ENCODE results near the gene TRAM2.

TRAM2 gene

DNA sequence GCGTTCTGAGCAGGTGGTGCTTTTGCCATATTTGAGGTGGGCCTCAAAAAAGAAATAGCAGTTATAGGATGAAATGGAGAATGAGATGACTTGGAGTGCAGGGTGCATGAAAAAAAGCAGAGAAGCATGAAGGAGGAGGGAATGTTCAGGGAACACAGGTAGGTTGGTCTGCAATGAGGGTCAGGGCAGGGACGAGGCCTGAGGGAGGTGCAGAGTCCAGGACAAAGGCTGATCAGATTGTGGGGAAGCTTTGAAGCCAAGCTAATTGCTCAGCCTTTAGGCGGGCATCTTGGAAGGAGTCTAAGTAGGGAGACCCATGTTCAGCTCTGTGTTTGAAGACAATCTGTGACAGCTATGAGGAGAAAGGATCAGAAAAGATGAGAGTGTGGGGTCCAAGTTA lies 12.0 kb downstream of the TRAM2 start:
- DNase-seq: no peak

DNA sequence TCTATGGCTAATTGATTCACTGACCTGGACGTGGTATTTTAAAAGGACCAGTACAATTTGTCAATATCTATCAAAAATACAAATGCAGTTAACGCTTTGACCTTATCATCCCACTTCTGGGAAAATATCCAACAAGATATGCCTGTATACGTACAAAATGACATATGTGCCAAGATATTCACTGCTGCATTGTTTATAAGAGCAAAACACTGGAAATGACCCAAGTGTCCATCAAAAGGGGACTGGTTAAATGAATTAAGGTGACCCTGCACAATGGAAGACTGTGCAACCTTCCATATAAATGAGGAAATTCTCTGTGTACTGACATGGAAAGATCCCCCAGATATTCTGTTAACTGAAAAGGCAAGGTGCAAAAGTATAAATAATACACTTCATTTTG lies 13.9 kb downstream of the TRAM2 start:
- DNase-seq: no peak

DNA sequence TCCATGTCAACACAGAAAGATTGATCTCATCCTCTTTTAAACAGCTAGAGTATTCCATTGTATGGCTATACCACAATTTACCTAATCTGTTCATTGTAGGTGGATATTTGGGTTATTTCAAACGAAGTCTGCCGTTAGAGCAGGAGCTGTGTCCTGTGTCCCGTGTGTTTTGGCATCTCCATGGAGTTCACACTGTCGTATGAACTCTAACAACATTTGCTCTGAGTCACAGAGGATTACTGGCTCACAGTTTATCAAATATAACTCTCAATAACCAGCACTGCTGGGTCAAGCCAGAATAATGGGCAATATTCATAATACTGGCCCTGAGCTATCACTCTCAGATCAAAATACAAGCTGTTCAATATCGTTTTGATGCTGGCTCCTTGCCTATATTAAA lies 16.4 kb downstream of the TRAM2 start:
- DNase-seq: no peak

DNA sequence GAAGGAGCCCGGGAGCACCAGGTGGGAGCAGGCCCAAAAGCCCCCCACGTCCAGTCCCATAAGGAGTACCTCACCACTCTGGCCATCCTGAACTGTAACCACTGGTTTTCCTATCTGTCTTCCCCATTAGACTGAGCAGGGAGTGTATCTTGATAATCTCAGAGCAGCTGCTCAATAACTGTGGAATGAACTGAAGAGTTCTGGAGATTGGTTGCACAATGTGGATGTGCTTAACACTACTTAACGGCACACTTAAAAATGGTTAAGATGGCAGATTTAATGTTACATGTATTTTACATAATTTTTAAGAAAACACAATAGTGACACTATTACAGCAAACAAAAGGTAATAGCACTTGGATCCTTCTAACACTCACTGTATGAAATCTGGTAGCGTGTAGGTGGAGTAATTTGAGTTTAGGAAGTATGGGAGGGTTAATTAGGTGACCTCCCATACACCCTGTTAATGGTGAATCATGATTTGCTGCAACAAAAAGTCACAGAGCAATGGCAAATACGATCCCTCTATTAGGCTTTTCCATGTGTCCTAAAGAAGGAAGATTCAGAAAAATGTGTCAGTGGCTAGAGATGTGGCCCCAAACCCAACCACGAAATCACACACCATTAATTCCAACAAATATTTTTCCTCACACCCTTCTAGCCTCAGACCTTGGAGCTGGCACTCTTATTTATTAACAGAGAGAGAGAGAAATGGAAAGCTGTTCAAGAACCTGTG lies 18.4 kb downstream of the TRAM2 start:
- DNase-seq: no peak

DNA sequence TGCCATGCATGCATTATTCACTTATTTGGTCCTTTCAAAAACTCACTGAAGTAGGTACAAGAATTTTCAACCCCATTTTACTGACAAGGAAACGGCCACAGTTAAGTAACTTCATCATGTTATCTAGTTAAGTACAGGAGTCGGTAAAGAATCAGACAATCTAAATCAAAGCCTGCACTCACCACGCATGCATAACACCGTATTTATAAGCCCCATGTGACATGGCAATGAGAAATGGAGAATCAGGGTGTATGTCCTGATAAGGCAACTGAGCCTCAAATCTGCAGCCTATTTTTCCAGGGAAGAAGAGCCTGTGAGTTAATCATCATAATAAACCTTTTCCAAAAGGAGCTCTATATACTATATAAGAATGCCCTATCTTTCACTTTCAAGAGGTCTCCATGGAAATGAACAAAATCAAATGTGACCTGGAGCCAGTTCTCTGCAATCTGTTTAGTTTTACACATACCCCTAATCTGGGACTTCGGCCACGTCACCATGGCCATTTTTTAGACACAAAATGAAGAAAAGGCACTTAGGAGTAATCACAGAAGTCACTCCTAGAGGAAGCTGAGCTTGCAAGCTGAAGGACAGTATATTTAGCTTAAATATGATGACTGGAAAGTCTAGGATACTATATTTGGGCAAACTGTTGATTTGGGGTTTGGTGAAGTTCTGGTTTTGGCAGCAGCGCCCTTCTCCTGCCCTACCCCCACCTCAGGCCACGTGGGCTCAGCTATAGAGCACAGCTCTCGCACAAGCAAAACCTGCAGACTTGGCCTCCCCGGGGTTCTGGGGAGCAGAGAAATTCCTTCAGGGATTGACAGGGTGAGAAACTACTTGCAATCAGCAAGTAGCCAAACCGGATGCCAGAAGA lies 19.2 kb downstream of the TRAM2 start:
- DNase-seq: no peak

DNA sequence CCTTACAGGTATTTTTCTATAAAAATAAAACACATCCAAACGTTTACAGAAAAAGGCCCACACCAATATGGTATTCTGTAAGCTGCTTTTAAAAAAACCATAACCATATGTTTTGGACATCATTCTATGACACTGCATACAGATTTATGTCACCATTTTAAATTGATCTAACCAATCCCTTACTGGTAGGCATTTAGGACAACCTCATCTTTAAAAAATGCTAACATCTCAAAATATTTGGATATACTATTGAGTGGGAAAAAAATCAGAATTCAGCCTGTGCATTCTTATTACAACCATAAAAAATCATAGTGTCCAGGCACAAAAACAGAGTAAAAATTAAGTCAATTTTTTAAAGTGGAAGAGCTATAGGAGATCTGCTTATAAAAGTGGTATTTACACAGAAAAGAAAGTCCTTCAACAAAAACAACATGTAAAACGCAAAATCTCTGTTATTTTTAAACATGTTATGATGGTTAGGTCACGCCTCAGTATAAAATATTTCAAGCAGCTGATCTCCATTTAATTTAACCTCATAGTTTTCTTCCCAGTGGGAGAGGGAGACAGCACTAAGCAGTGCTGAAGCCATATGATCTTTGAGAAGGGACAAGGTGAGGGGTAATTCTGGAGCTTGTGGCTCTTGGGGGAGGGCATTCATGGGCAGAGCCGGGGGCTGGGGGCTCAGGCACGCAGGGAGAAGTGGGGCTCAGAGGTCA lies 21.2 kb downstream of the TRAM2 start:
- no peak for DNase-seq

DNA sequence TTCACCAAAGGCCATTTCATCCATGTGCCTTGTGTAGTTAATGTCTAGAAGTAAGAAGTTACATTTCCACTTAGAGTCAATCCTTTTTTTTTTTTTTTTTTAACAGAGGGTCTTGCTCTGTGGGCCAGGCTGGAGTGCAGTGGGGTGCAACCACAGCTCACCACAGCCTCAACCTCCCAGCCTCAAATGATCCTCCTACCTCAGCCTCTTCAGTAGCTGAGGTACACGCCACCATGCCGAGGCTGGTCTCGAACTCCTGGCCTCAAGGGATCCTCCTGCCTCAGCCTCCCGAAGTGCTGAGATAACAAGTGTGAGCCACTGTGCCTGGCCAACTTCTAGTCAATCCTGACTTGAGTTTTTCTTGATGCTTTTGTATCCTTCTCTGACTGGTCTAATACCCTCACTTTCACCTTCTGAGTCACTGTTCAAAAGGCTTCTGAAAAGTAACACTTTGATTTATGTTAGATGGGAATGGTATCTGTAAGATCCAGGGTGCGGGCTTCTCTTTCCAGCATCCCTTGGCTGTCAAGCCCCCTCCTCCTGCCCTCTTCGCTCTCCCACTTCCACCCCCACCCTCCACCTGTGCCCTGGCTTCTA lies 22.1 kb downstream of the TRAM2 start:
- DNase-seq: no peak

DNA sequence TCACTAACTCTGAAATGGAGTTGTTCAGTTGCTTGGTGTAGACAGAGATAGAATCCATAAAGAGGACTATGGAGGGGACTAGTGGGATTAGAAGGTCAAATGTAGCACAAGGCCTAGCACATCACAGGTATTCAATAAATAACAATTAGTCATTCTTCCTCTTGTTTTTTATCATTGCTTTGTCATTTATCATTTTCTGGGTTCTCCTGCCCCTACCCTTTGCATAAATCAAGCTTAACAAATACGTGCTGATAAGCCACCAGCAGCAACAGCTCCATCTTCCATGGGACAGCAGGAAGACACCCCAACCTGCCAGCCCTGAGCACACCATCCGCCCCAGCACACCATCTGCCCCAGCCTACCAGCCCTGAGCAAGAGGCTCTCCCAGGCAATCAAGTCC lies 23.1 kb downstream of the TRAM2 start:
- DNase-seq: no peak

DNA sequence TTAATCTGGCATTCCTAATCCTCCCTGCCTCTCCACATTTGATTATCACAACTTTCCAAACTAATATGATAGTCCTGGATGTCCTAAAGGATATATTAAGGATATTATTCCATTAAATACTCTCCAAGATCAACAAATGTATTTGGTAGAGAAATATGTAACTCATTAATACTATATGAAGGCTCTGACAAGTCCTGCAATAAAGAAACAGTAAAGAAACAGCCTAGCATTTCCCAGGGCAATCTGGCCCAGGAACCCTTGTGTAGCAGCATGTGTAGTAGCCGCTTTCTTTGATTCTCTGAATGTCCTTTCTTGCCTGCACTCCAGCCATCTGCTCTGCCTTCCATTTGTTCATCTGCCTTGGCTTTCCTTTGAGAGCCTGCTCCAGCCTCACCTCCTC lies 23.7 kb downstream of the TRAM2 start:
- no peak for DNase-seq

DNA sequence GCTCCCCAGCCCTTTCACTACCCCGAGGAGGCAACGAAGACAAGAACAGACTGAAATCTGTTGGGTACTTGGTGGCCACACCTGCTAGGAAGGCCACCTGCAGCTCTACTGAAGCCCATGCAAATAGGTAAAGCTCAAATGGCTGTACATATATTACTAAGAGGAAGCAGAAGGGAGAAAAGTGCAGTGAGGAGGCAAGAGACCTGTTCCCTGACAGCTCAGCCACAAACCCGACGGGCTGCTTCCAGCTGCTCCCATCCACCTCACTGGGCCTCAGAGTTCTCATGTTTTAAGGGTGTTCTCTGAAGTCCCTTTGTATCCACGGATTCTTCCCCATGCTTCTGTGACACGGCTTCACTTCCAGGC lies 24.6 kb downstream of the TRAM2 start:
- no peak for DNase-seq

DNA sequence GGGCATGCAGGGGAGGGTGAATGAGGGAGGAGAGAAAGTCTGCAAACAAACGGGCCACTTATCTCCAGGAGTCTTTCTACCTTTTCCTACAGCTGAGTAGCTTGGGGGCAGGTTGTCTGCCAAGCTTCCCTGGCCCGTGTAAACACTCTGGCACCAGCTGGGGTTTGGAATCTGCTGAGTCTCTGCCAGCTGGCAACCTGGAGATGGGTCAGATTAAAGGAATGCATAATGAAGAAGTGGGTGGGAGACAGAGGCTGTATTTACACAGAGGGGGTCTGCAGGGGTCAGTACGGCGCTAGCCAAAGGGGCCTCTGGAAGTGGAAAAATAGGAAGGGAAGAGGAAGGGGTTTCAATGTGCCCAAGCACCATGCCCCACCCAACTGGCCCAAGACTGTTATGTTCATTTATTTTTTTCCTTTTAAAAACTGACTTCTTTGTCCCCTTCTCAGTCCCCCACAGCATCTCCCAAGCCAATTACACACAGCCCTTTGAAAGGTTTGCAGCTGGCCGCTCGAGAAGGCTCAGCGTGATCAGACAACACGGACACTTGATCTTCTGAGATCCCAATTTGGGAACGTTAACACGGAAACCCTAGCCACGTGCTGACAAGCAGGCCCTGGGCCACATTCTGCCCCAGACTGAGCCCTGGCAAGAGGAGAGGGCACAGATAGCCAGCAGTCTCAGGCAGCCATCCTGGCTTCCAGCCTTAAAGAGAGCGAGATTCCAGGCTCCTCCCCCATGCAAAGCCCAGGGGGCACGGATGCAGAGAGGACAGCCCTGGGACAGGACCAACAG lies 25.2 kb downstream of the TRAM2 start:
- DNase-seq: no peak

DNA sequence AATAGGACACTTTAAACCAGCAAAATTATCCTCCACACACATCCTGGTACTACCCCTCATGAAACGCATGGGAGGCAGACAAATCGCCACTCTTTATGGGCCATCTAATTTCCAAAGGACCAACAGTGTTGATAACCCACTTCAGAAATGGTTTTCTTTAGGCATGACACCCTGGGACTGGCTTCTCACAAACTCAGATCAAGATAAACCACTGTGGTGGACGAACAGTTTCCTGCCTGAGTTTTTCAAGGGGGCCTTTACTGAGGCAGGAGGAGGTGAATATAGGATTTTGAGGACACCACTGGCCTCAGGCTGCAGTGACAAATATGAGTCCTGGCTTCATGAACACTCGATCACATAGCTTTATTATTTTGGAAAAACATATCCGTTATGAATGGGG lies 26.0 kb downstream of the TRAM2 start:
- DNase-seq: no peak

DNA sequence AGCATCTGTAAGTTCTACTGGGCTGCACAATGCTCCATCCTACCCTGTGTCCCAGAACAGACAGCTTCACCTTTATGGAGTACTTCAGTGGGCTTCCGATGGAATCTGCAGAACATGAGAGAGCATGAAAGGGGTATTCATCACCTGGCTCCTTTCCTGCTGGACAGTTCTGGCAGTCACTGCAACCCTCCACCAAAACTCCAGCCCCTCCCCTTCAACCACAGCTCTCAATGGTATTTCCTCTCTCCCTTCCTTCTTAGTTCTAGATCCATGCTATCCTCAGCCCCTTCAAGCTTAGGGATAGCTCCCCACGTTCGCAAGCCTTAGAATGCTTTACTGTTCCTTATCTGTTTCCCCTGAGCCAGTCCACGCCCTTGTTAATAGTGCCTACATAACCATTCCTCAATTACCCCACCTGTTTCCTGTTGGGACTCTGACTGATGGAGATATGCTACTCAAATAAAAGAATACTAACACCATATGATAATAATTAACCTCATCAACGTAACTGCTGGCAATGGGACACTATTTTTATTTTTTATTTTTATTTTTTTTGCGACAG lies 26.8 kb downstream of the TRAM2 start:
- DNase-seq: no peak

DNA sequence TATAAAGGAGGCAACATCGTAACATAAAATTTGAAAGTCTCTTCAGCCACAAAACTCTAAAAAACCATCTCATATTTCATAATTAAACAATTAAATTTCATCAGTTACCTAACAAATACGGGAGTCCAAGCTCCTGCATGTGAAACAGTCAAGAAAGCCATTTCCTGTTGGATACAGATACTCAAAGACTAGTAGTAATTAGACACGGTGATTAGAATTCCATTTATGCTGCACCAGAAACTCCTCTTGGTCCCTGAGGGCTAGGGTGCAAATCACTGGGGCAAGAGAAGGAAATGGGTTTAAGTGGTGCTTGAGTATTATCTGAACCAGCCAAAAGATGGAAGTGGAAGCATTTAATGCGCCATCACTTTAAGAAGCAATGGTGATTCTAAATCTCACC lies 27.4 kb downstream of the TRAM2 start:
- DNase-seq: no peak

DNA sequence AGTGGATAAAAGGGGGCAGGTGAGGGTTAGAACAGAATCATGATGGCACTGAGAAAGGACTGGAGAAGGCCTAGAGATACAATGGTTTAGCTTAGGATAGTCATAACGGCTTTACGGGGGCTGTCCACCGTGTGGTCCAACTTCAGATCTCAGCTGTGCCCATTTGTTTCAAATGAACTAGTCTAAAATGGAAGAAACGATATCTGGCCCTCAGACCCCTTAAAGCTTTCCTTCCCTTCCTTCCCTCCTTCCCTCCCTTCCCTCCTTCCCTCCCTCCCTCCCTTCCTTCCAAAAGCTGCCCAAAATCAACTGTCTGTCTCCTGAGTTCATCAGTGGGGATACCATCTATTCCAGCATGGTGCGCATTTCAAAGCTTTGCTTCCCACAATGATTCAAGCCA lies 27.9 kb downstream of the TRAM2 start:
- no peak for DNase-seq

DNA sequence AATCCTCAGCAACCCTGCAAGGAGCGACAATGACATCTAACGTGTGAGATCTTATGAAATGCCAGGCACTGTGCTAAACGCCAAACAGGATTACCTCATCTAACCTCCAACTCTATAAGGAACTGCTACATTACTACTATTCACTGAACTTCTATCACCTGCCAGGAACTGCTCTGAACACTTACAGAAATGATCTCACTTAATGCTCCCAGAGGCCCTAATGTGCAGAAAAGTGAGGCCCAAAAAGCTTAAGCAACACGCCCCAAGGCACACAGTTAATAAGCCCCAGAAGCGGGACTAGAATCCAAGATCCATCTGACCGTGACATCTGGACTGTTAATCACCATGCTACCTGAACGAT lies 28.5 kb downstream of the TRAM2 start:
- no peak for DNase-seq

DNA sequence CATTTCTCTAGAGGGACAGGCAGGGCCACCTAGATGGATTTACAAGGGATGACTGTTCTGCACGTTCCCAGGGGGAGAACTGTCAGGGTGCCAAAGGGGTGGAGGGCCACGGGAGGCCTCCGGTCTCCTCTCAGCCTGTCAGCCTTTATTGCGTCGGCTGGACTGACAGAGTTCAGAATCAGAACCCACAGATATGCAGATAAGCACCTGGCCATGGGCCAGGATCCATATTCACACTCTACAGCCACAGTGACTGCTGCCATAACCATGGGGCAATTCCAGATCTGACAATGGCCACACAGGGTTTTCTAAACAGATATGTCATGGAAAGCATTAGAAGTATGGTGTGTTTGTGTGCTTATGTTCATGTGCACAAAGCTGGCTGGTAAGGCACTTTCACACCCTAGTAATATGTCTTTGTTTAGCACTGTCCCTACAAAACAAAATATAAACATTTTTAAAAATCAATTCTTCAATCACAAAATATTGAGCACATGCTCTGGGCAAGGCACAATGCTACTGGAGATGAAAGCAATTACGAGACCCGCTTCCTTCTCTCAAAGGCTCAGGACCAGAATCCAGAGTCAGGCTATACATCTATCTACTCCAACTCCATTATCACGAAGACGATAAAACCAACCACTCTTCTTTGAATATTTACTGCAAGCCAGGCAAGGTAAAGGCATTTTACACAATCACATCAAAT lies 29.1 kb downstream of the TRAM2 start:
- no peak for DNase-seq

DNA sequence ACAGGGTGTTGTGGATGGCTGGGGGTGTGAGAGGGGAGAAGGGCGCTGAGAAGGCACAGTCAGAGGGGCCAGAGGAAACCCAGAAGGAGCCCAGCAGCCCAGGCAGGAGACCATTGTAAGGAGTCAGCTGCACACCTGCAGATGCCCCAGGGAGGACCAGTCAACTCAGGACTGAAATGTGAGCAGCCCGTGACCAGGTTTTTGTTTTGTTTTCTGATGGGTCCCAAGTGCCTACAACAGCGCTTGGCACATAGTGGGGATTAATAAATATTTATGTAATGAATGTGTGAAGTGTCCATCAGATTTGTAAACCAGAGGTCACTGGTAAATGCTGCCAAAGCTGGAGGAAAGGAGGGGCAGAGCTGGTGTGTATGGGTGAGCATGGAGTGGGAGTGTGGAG lies 30.2 kb downstream of the TRAM2 start:
- DNase-seq: no peak

DNA sequence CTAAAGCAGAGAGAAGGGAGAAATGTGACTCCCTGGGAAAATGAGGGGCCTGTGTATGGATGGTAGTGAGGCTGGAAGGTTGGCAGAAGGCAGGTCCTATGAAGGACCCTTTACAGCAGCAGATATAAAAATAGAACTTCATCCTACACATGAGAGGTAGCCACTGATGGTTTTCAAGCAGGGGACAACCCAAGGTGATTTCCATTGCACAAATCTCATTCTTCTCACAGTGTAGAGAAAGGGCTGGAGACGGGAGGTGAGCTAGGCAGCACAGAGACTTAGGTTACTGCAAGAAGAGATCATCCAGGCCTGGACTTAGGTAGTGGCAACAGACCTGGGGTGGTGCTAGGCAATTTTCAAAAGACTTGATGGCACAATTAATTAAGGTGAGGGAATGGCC lies 30.7 kb downstream of the TRAM2 start:
- DNase-seq: no peak

DNA sequence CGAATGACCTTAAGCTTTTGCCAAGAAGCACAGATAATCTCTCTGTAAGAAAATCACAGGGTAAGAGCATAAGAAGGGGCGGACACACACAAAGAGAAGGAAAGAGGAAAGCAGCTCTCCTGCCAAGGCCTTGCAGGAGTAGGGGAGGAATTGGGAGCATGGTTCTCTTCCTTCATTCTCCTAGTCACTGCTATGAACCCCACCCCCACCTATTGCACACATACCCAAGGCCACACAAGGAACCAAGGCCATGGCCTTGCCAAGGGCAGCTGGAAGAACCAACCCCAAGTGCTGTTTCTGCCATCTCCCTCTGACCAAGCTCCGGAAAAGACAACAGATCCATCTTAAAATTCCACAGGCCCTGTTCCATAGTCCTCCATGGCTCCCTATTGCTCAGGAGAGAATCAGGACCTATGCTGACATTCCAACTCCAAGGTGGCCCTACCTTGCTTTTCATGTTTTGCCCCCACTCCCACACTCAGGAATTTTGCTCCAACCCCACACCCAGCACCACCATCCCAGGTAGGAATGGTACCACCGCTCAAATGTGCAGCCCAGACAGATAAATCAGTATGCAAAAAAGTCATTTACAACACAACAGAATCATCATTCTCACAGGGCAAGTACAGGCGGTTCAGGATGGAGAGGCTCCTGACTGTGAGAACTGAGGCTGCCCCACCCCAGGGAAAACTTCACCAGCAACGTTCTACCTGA lies 31.3 kb downstream of the TRAM2 start:
- DNase-seq: no peak
